Keratinocyte (primary cell): ENCODE data around the gene ELF2. TPM values are rescaled to one million over a fixed set of nuclear protein-coding genes. Genes with fewer than 3 reads are reported as not detected.
A peak's percentile ranks its signal among the peaks of the same experiment; 100 is the strongest.

Experiments
- DNase-seq: peaks from one replicate; pipeline ENCODE4 v3.0.0-alpha.2; 2011; ENCODE audit warnings: low read depth, missing footprints, low spot score
- FAIRE-seq: peaks from 2 replicates; lab custom pipeline; 2011; peaks lifted over from hg19 to GRCh38; lab: Jason Lieb, UNC
- H2AFZ ChIP-seq: 2 replicates; pipeline ENCODE4 v1.6.0; 2012; ENCODE audit warnings: low read length, control low read depth, inconsistent platforms; ENCODE audit not compliant: control insufficient read depth
- H3K27ac ChIP-seq: 2 replicates; pipeline ENCODE4 v1.5.1; 2011; ENCODE audit warnings: low read length; ENCODE audit not compliant: control insufficient read depth, insufficient read depth
- H3K27me3 ChIP-seq: 3 replicates; pipeline ENCODE4 v1.6.0; 2011; ENCODE audit warnings: low read length; ENCODE audit not compliant: control insufficient read depth, insufficient read depth; ENCODE audit errors: extremely low read depth
- H3K36me3 ChIP-seq, 2 experiments: 2 replicates in 1 of 2; 3 replicates in 1 of 2; pipeline ENCODE4 v1.5.1; 2011; ENCODE audit warnings: low read length in 2 of 2, mild to moderate bottlenecking in 1 of 2; ENCODE audit not compliant: control insufficient read depth in 2 of 2, insufficient read depth in 2 of 2; ENCODE audit errors: extremely low read depth in 1 of 2
- H3K4me1 ChIP-seq: 3 replicates; pipeline ENCODE4 v1.5.1; 2011; ENCODE audit warnings: low read length; ENCODE audit not compliant: control insufficient read depth, insufficient read depth; ENCODE audit errors: extremely low read depth
- H3K4me2 ChIP-seq: 3 replicates; pipeline ENCODE4 v1.6.0; 2011; ENCODE audit warnings: low read depth, low read length; ENCODE audit not compliant: control insufficient read depth, insufficient read depth; ENCODE audit errors: extremely low read depth
- H3K4me3 ChIP-seq, 3 experiments: fragments of 200-600 bp in 1 of 3; sonication (generic) in 1 of 3; 2 replicates in 2 of 3; 3 replicates in 1 of 3; pipeline ENCODE4 v1.5.1; 2011 to 2016; ENCODE audit warnings: low read length in 3 of 3, mild to moderate bottlenecking in 3 of 3, control low read depth in 2 of 3, inconsistent platforms in 1 of 3, low read depth in 1 of 3, mixed read lengths in 1 of 3, mixed run types in 1 of 3, moderate library complexity in 1 of 3; ENCODE audit not compliant: control insufficient read depth in 2 of 3, insufficient read depth in 2 of 3; ENCODE audit errors: extremely low read depth in 1 of 3
- H3K79me2 ChIP-seq: 2 replicates; pipeline ENCODE4 v1.6.0; 2012; ENCODE audit warnings: low read length; ENCODE audit not compliant: control insufficient read depth, insufficient read depth
- H3K9ac ChIP-seq: 3 replicates; pipeline ENCODE4 v1.6.0; 2011; ENCODE audit warnings: low read length; ENCODE audit not compliant: control insufficient read depth, insufficient read depth; ENCODE audit errors: extremely low read depth
- H3K9me1 ChIP-seq: 3 replicates; pipeline ENCODE4 v1.6.0; 2011; ENCODE audit warnings: low read length; ENCODE audit not compliant: control insufficient read depth, insufficient read depth; ENCODE audit errors: extremely low read depth
- H3K9me3 ChIP-seq: 2 replicates; pipeline ENCODE4 v1.5.1; 2012; ENCODE audit warnings: low read depth, low read length; ENCODE audit not compliant: control insufficient read depth
- H4K20me1 ChIP-seq: 3 replicates; pipeline ENCODE4 v1.6.0; 2011; ENCODE audit warnings: low read length; ENCODE audit not compliant: control insufficient read depth, insufficient read depth; ENCODE audit errors: extremely low read depth
- CTCF ChIP-seq, 3 experiments: IDR thresholded peaks in 1 of 3; conservative IDR thresholded peaks in 1 of 3; optimal IDR thresholded peaks in 1 of 3; 2 replicates in 2 of 3; 3 replicates in 1 of 3; pipeline versions ENCODE3 to v1.5.1; 2011; ENCODE audit warnings: low read length in 3 of 3, mild to moderate bottlenecking in 3 of 3, moderate library complexity in 2 of 3, control low read depth in 1 of 3, inconsistent platforms in 1 of 3; ENCODE audit not compliant: insufficient read depth in 2 of 3; ENCODE audit errors: extremely low read depth in 1 of 3
- EZH2 ChIP-seq: IDR thresholded peaks from one replicate; pipeline ENCODE4 v1.6.1; 2012; ENCODE audit warnings: inconsistent platforms, mild to moderate bottlenecking, low read length, moderate library complexity
- dilution Hi-C: fragments of 300-500 bp; cut with MboI; formaldehyde crosslinking; loops from one replicate; pipeline ENCODE4 v1.7.0; 2020; ENCODE audit warnings: low sequenced_read_pairs; ENCODE audit not compliant: extremely low pct_ligation_motif_present
- polyA plus RNA-seq, 5 experiments: library from polyadenylated mRNA; depleted of rRNA in 3 of 5; stranded (reverse) in 3 of 5; stranded (forward) in 1 of 5; unstranded in 1 of 5; fragments of >200 nt; gene quantifications; 1 replicate in 1 of 5; 2 replicates in 3 of 5; 3 replicates in 1 of 5; pipeline versions ENCODE4 v1.2.1 to v1.2.3, GENCODE V29; 2011 to 2012; ENCODE audit warnings: missing spikeins in 2 of 5, low read depth in 1 of 5, low replicate concordance in 1 of 5

ELF2 gene
- polyA plus RNA-seq, 1 donor (not counting 4 experiments of a cell fraction or from before 2014, with no cell fraction given) = 19.6 TPM

- no peaks in the 10 kb centered on the region for H4K20me1 ChIP-seq
- peaks cover 4% of the 10 kb centered on the region for H3K79me2 ChIP-seq
- DNase-seq = peak; percentile 72
- H3K4me2 ChIP-seq = peak overlapping the region; percentile 79
- H3K4me1 ChIP-seq = peaks cover 27% of the 10 kb centered on the region
- no peaks in the 10 kb centered on the region for H3K9me1 ChIP-seq
- FAIRE-seq = peak; percentile 95
- dilution Hi-C loops = no loop called here
- peak overlapping the region; percentile 84 for H2AFZ ChIP-seq
- peak overlapping the region; percentile 90 for H3K27ac ChIP-seq
- no peaks in the 10 kb centered on the region for H3K27me3 ChIP-seq
- no peaks in the 10 kb centered on the region for H3K9me3 ChIP-seq
- TF ChIP-seq CTCF (optimal IDR thresholded peaks at IDR 0.05 in 1 of 3, IDR thresholded peaks at IDR 0.05 in 1 of 3, conservative IDR thresholded peaks at IDR 0.05 in 1 of 3; ENCODE audit: extremely low read depth in 1 of 3, insufficient read depth in 2 of 3, low read length in 3 of 3) (peak; percentile 22 to 73 (median 56)), EZH2 (no peak)
- H3K4me3 ChIP-seq = peak overlapping the region in 2 of 3 experiments; percentile 43 to 45
- no peaks in the 10 kb centered on the region for H3K36me3 ChIP-seq
- peak overlapping the region; percentile 53 for H3K9ac ChIP-seq
Measured at GRCh38 chr4:139167774-139168444, 9.1 kb downstream of the ELF2 start.

GRCh38 chr4:139164731-139165130 is 12.3 kb downstream of the ELF2 start:
- Histone ChIP-seq H3K79me2 (no peaks in the 10 kb centered on the region), H2AFZ (no peak overlapping the region), H3K36me3 (no peaks in the 10 kb centered on the region), H3K9me1 (no peaks in the 10 kb centered on the region), H3K27ac (no peak overlapping the region), H3K4me2 (no peak overlapping the region), H3K9me3 (no peaks in the 10 kb centered on the region), H3K9ac (no peak overlapping the region), H4K20me1 (no peaks in the 10 kb centered on the region), H3K27me3 (no peaks in the 10 kb centered on the region), H3K4me3 (no peak overlapping the region), H3K4me1 (peaks cover 18% of the 10 kb centered on the region)
- dilution Hi-C loops = no loop called here
- TF ChIP-seq CTCF (optimal IDR thresholded peaks at IDR 0.05 in 1 of 3, IDR thresholded peaks at IDR 0.05 in 1 of 3, conservative IDR thresholded peaks at IDR 0.05 in 1 of 3; ENCODE audit: extremely low read depth in 1 of 3, insufficient read depth in 2 of 3, low read length in 3 of 3) = no peak
- no peak for TF ChIP-seq EZH2
- DNase-seq (no peak), FAIRE-seq (no peak)
